Hematopoietic multipotent progenitor cell treated with erythropoietin and hydrocortisone succinate and interleukin-3 and kit ligand, for 4 days (in vitro differentiated cells): Measurements from ENCODE around the gene PDIA3.
A peak's percentile ranks its signal among the peaks of the same experiment; 100 is the strongest.
"Not testable (repeated sequence)": the region's sequence is repeated elsewhere in the genome, so short reads cannot be mapped to it uniquely, and the experiment has no call there.

Source experiments
- DNase-seq: peaks from one replicate; pipeline ENCODE4 v3.0.0-alpha.2; 2015

Gene PDIA3

GRCh38 chr15:43776718-43777266 lies 30.6 kb downstream of the PDIA3 start, which contains the start of gene ELL3:
Gene ELL3, minus strand, starts transcription at chr15:43776966. Its CDS starts 65 bp downstream, at chr15:43776901.
- DNase-seq: peak; percentile 94

- peak; percentile 95 for DNase-seq
Observed at GRCh38 chr15:43777267-43777914, 31.2 kb downstream of the PDIA3 start.

GRCh38 chr15:43779016-43779415 lies 32.8 kb downstream of the PDIA3 start:
- DNase-seq: no peak

GRCh38 chr15:43789409-43789808 lies 43.2 kb downstream of the PDIA3 start:
- no peak for DNase-seq

- peak; percentile 100 for DNase-seq
Observed at GRCh38 chr15:43791993-43792760, 45.9 kb downstream of the PDIA3 start, which contains the start of gene SERF2. Gene SERF2, plus strand, starts transcription at chr15:43792320. Its CDS starts 57 bp downstream, at chr15:43792377.

GRCh38 chr15:43792761-43793476 lies 46.7 kb downstream of the PDIA3 start:
- DNase-seq: peak; percentile 53

- no peak for DNase-seq
Observed at GRCh38 chr15:43793647-43794046, 47.4 kb downstream of the PDIA3 start.

GRCh38 chr15:43794269-43795037 lies 48.2 kb downstream of the PDIA3 start:
- no peak for DNase-seq

GRCh38 chr15:43795197-43795596 lies 49.0 kb downstream of the PDIA3 start:
- no peak for DNase-seq

GRCh38 chr15:43795997-43796396 lies 49.8 kb downstream of the PDIA3 start:
- DNase-seq: no peak

- no peak for DNase-seq
Observed at GRCh38 chr15:43796566-43796965, 50.3 kb downstream of the PDIA3 start.

- DNase-seq: peak; percentile 48
Observed at GRCh38 chr15:43799209-43799944, 53.1 kb downstream of the PDIA3 start.

GRCh38 chr15:43799945-43800285 lies 53.7 kb downstream of the PDIA3 start, which contains the start of gene SERINC4:
Gene SERINC4, minus strand, starts transcription at chr15:43800220. Its CDS starts 234 bp downstream, at chr15:43799986.
- no peak for DNase-seq

- peak; percentile 96 for DNase-seq
Observed at GRCh38 chr15:43800286-43801141, 54.3 kb downstream of the PDIA3 start, which contains the start of gene HYPK. Gene HYPK, plus strand, starts transcription at chr15:43800599. Its CDS starts 24 bp downstream, at chr15:43800623.

GRCh38 chr15:43802676-43803075 lies 56.4 kb downstream of the PDIA3 start:
- not testable (repeated sequence) for DNase-seq

- no peak for DNase-seq
Observed at GRCh38 chr15:43808435-43808950, 62.3 kb downstream of the PDIA3 start.

GRCh38 chr15:43808960-43809678 lies 62.9 kb downstream of the PDIA3 start:
- DNase-seq: no peak

- not testable (repeated sequence) for DNase-seq
Observed at GRCh38 chr15:43815064-43815463, 68.8 kb downstream of the PDIA3 start.

GRCh38 chr15:43821505-43821904 lies 75.3 kb downstream of the PDIA3 start:
- no peak for DNase-seq
